Measurements from ENCODE around the gene FSTL3.

The FSTL3 gene

DNA sequence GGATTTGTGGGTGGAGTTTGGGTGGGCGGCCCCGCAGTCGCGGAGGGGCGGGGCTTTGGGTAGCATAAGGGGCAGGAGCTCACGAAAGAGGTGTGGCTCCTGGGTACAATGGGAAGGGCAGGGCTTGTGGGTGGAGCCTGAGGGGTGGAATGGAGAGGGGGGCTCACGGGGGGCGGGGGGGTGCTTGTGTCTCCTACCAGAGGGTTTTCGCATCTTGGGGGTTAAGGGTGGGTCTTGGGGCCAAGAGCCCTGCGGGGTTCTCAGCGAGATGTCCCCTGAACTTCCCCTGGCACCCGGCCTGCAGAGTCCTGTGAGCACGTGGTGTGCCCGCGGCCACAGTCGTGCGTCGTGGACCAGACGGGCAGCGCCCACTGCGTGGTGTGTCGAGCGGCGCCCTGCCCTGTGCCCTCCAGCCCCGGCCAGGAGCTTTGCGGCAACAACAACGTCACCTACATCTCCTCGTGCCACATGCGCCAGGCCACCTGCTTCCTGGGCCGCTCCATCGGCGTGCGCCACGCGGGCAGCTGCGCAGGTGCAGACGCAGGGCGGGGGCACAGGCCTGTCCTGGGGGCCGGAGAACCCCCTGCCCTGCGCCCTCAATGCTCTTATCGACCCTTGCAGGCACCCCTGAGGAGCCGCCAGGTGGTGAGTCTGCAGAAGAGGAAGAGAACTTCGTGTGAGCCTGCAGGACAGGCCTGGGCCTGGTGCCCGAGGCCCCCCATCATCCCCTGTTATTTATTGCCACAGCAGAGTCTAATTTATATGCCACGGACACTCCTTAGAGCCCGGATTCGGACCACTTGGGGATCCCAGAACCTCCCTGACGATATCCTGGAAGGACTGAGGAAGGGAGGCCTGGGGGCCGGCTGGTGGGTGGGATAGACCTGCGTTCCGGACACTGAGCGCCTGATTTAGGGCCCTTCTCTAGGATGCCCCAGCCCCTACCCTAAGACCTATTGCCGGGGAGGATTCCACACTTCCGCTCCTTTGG is 5.1 kb downstream of the FSTL3 start:
- peak overlapping the region; percentile 61 for H3K4me3 ChIP-seq (ENCODE audit: low read depth, low read length)

DNA sequence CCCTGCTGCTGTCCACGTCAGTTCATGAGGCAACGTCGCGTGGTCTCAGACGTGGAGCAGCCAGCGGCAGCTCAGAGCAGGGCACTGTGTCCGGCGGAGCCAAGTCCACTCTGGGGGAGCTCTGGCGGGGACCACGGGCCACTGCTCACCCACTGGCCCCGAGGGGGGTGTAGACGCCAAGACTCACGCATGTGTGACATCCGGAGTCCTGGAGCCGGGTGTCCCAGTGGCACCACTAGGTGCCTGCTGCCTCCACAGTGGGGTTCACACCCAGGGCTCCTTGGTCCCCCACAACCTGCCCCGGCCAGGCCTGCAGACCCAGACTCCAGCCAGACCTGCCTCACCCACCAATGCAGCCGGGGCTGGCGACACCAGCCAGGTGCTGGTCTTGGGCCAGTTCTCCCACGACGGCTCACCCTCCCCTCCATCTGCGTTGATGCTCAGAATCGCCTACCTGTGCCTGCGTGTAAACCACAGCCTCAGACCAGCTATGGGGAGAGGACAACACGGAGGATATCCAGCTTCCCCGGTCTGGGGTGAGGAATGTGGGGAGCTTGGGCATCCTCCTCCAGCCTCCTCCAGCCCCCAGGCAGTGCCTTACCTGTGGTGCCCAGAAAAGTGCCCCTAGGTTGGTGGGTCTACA is 6.6 kb downstream of the FSTL3 start:
- TF ChIP-seq, protein P1, sequence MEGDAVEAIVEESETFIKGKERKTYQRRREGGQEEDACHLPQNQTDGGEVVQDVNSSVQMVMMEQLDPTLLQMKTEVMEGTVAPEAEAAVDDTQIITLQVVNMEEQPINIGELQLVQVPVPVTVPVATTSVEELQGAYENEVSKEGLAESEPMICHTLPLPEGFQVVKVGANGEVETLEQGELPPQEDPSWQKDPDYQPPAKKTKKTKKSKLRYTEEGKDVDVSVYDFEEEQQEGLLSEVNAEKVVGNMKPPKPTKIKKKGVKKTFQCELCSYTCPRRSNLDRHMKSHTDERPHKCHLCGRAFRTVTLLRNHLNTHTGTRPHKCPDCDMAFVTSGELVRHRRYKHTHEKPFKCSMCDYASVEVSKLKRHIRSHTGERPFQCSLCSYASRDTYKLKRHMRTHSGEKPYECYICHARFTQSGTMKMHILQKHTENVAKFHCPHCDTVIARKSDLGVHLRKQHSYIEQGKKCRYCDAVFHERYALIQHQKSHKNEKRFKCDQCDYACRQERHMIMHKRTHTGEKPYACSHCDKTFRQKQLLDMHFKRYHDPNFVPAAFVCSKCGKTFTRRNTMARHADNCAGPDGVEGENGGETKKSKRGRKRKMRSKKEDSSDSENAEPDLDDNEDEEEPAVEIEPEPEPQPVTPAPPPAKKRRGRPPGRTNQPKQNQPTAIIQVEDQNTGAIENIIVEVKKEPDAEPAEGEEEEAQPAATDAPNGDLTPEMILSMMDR (IDR thresholded peaks at IDR 0.05; ENCODE audit: control insufficient read depth, extremely low read depth, insufficient read depth) = no peak
- no peak for DNase-seq (ENCODE audit: low read depth)
- H3K4me3 ChIP-seq (ENCODE audit: low read depth, low read length) = no peak overlapping the region

More for the DNA sequence above, 5.1 kb downstream of the FSTL3 start:
- TF ChIP-seq, protein P1 (IDR thresholded peaks at IDR 0.05; ENCODE audit: control insufficient read depth, extremely low read depth, insufficient read depth) = no peak
- peak; percentile 72 for DNase-seq (ENCODE audit: low read depth)

GRCh38 chr19:685454-685931 is 9.3 kb downstream of the FSTL3 start:
- TF ChIP-seq, protein P1 (IDR thresholded peaks at IDR 0.05; ENCODE audit: control insufficient read depth, extremely low read depth, insufficient read depth) = no peak
- H3K4me3 ChIP-seq (ENCODE audit: low read depth, low read length) = no peak overlapping the region
- no peak for DNase-seq (ENCODE audit: low read depth)

GRCh38 chr19:686589-687297 is 10.6 kb downstream of the FSTL3 start:
- H3K4me3 ChIP-seq (ENCODE audit: low read depth, low read length) = no peak overlapping the region
- no peak for DNase-seq (ENCODE audit: low read depth)
- TF ChIP-seq, protein P1 (IDR thresholded peaks at IDR 0.05; ENCODE audit: control insufficient read depth, extremely low read depth, insufficient read depth) = no peak

DNA sequence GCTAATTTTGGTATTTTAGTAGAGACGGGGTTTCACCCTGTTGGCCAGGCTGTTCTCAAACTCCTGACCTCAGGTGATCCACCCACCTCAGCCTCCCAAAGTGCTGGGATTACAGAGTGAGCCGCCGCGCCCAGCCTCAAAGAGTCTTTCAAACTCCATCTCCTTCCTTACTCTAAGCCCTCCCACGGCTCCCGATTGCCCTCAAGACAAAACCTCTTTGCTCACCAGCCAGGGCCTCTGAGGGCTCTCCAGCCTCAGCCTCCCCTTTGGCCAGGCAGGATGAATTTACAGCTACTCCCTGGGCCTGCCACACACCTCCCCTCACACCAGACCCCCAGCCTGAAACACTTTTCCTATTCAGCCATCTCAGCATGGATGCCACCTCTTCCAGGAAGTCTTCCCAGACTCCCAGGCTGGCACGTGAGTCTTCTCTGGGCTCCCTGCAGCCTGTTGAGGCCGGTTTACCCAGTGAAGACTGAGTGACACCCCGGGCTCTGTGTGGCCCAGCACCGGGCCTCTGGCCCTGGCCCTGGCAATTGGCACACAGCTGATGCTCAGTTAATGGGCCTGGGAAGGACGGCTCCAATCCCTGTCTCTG is 11.5 kb downstream of the FSTL3 start:
- TF ChIP-seq, protein P1 (IDR thresholded peaks at IDR 0.05; ENCODE audit: control insufficient read depth, extremely low read depth, insufficient read depth) = no peak
- DNase-seq (ENCODE audit: low read depth) = no peak
- H3K4me3 ChIP-seq (ENCODE audit: low read depth, low read length) = no peak overlapping the region

DNA sequence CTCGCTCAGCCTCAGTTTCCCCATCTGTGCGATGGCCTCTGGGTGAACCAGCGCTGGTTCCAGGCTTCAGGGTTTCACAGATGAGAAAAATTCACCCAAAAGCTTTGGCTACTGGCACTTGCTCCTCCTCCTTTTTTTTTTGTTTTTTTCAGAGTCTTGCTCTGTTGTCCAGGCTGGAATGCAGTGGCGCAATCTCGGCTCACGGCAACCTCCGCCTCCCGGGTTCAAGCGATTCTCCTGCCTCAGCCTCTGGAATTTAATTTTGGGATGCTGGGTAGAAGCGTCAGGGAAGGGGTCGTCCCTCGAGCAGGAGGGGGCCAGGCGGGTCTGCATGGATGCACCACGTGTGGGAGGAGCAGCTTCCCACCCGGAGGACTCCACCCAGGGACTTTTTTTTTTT is 12.0 kb downstream of the FSTL3 start:
- no peak for DNase-seq (ENCODE audit: low read depth)
- TF ChIP-seq, protein P1 (IDR thresholded peaks at IDR 0.05; ENCODE audit: control insufficient read depth, extremely low read depth, insufficient read depth) = no peak
- no peak overlapping the region for H3K4me3 ChIP-seq (ENCODE audit: low read depth, low read length)

All from LNCaP clone FGC (cell line).